Measurements from ENCODE around the gene RASAL1.
A peak's percentile ranks its signal among the peaks of the same experiment; 100 is the strongest.

The RASAL1 gene

GRCh38 chr12:113158439-113159203 lies 23.1 kb upstream of the RASAL1 start:
- H3K27ac Mint-ChIP-seq = no peak overlapping the region
- peaks cover 42% of the 10 kb centered on the region for H3K36me3 Mint-ChIP-seq (ENCODE audit: low read depth)
- H3K4me1 Mint-ChIP-seq = peaks cover 33% of the 10 kb centered on the region
- H3K4me3 Mint-ChIP-seq = no peak overlapping the region
- no peaks in the 10 kb centered on the region for H3K9me3 Mint-ChIP-seq
- no peak for DNase-seq
- TF ChIP-seq CTCF (IDR thresholded peaks at IDR 0.05) = no peak
- peaks cover 46% of the 10 kb centered on the region for H3K27me3 Mint-ChIP-seq (ENCODE audit: low read depth, poor library complexity)

- Mint-ChIP-seq H3K9me3 (no peaks in the 10 kb centered on the region), H3K4me1 (peaks cover 26% of the 10 kb centered on the region), H3K27me3 (ENCODE audit: low read depth, poor library complexity) (peaks cover 58% of the 10 kb centered on the region), H3K36me3 (ENCODE audit: low read depth) (peaks cover 42% of the 10 kb centered on the region), H3K27ac (no peak overlapping the region), H3K4me3 (no peak overlapping the region)
- DNase-seq = no peak
- TF ChIP-seq CTCF (IDR thresholded peaks at IDR 0.05) = no peak
These were observed 21.8 kb upstream of the RASAL1 start for GRCh38 chr12:113157218-113157859.

GRCh38 chr12:113155646-113156045 lies 20.1 kb upstream of the RASAL1 start:
- no peaks in the 10 kb centered on the region for H3K9me3 Mint-ChIP-seq
- peaks cover 20% of the 10 kb centered on the region for H3K4me1 Mint-ChIP-seq
- peaks cover 75% of the 10 kb centered on the region for H3K27me3 Mint-ChIP-seq (ENCODE audit: low read depth, poor library complexity)
- no peak overlapping the region for H3K4me3 Mint-ChIP-seq
- H3K36me3 Mint-ChIP-seq (ENCODE audit: low read depth) = peaks cover 36% of the 10 kb centered on the region
- H3K27ac Mint-ChIP-seq = no peak overlapping the region
- no peak for DNase-seq
- TF ChIP-seq CTCF (IDR thresholded peaks at IDR 0.05) = no peak

- H3K27me3 Mint-ChIP-seq (ENCODE audit: low read depth, poor library complexity) = peaks cover 81% of the 10 kb centered on the region
- no peak for DNase-seq
- H3K36me3 Mint-ChIP-seq (ENCODE audit: low read depth) = peaks cover 32% of the 10 kb centered on the region
- peaks cover 19% of the 10 kb centered on the region for H3K4me1 Mint-ChIP-seq
- H3K27ac Mint-ChIP-seq = no peak overlapping the region
- H3K9me3 Mint-ChIP-seq = no peaks in the 10 kb centered on the region
- no peak for TF ChIP-seq CTCF (IDR thresholded peaks at IDR 0.05)
- no peak overlapping the region for H3K4me3 Mint-ChIP-seq
These were observed 19.5 kb upstream of the RASAL1 start for GRCh38 chr12:113155060-113155459.

- Mint-ChIP-seq H3K4me3 (peak overlapping the region; percentile 34), H3K4me1 (peaks cover 21% of the 10 kb centered on the region), H3K36me3 (ENCODE audit: low read depth) (peaks cover 26% of the 10 kb centered on the region), H3K27me3 (ENCODE audit: low read depth, poor library complexity) (peaks cover 87% of the 10 kb centered on the region), H3K27ac (no peak overlapping the region), H3K9me3 (no peaks in the 10 kb centered on the region)
- DNase-seq = peak; percentile 64
- no peak for TF ChIP-seq CTCF (IDR thresholded peaks at IDR 0.05)
These were observed 18.9 kb upstream of the RASAL1 start for GRCh38 chr12:113154351-113154973.
